ENCODE data around the gene KCNG2. TPM values are rescaled to one million over a fixed set of nuclear protein-coding genes. Genes with fewer than 3 reads are reported as not detected.

The KCNG2 gene
- total RNA-seq, 2 donors from 2014 or later: not detected

DNA sequence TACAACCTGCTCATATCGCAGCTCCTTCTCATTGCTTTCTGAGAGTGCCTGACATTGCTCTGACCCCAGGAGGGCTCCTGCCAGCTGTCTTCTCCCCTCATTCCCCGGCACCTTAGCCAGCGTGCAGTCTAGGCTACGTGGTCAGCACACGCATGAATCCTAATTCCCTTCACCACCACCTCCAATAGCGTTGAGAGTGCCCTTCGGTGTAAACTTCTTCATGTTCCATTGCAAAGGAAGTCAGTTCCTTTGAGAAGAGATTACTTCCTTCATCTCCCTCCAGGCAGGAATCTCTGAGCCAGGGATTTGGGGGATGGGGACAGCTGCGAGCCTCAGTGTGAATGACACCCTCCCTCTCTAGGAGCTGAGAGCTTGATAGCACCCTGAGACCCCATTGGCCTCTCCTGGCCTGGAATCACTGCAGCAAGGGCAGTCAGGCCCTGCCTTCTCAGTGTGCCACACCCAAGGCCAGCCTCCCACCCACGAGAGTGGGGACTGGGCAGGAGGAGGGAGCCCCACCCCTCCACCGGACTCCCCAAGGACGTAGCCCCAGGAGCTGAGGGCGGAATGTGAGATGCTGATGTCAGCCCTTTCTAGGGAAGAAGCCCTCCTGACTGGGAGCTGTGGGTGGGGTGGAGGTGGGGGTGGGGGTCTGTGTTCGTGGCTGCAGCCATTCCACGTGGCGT, 100.3 kb downstream of the KCNG2 start:
- DNase-seq: peak in 1 of 4 donors; percentile 3
- Histone ChIP-seq H3K27ac (no peak overlapping the region), H3K9me3 (peaks cover 0 to 56% (median 0%) of the 10 kb centered on the region in 3 donors), H3K27me3 (no peaks in the 10 kb centered on the region), H3K4me1 (no peaks in the 10 kb centered on the region), H3K4me3 (no peak overlapping the region), H3K36me3 (replicated peaks in 1 of 2; ENCODE audit: insufficient read depth in 1 of 2, low read depth in 2 of 2) (peaks cover 3 to 4% of the 10 kb centered on the region in 2 donors)
- intact Hi-C loops (cut with DNase I): no loop called here
- no peak for ATAC-seq
- TF ChIP-seq, protein P1, sequence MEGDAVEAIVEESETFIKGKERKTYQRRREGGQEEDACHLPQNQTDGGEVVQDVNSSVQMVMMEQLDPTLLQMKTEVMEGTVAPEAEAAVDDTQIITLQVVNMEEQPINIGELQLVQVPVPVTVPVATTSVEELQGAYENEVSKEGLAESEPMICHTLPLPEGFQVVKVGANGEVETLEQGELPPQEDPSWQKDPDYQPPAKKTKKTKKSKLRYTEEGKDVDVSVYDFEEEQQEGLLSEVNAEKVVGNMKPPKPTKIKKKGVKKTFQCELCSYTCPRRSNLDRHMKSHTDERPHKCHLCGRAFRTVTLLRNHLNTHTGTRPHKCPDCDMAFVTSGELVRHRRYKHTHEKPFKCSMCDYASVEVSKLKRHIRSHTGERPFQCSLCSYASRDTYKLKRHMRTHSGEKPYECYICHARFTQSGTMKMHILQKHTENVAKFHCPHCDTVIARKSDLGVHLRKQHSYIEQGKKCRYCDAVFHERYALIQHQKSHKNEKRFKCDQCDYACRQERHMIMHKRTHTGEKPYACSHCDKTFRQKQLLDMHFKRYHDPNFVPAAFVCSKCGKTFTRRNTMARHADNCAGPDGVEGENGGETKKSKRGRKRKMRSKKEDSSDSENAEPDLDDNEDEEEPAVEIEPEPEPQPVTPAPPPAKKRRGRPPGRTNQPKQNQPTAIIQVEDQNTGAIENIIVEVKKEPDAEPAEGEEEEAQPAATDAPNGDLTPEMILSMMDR (IDR thresholded peaks at IDR 0.05): no peak
- TF ChIP-seq POLR2A (IDR thresholded peaks at IDR 0.05): no peak
- 93 to 96% methylated on average over 11 to 15 of the region's 15 CpGs for WGBS, 2 donors

DNA sequence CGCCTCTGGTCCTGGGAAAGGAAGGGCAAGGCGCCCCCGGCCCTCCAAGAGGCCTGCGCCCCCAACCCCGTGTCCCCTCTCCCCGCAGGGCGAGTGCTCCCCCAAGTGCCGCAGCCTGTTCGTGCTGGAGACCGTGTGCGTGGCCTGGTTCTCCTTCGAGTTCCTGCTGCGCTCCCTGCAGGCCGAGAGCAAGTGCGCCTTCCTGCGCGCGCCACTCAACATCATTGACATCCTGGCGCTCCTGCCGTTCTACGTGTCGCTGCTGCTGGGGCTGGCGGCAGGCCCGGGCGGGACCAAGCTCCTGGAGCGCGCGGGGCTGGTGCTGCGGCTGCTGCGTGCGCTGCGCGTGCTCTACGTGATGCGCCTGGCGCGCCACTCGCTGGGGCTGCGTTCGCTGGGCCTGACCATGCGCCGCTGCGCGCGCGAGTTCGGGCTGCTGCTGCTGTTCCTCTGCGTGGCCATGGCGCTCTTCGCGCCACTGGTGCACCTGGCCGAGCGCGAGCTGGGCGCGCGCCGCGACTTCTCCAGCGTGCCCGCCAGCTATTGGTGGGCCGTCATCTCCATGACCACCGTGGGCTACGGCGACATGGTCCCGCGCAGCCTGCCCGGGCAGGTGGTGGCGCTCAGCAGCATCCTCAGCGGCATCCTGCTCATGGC, 101.3 kb downstream of the KCNG2 start:
- Histone ChIP-seq H3K36me3 (replicated peaks in 1 of 2; ENCODE audit: insufficient read depth in 1 of 2, low read depth in 2 of 2) (peaks cover 9 to 11% of the 10 kb centered on the region in 2 donors), H3K4me1 (no peaks in the 10 kb centered on the region), H3K27me3 (no peaks in the 10 kb centered on the region), H3K27ac (no peak overlapping the region), H3K4me3 (no peak overlapping the region), H3K9me3 (peaks cover 0 to 46% (median 0%) of the 10 kb centered on the region in 3 donors)
- DNase-seq (peak in 1 of 4 donors; percentile 4), ATAC-seq (peak; percentile 24)
- WGBS, 2 donors: 60 to 91% methylated on average over 43 to 58 of the region's 70 CpGs
- intact Hi-C loops (cut with DNase I): no loop called here
- TF ChIP-seq, protein P1 (IDR thresholded peaks at IDR 0.05): no peak
- TF ChIP-seq POLR2A (IDR thresholded peaks at IDR 0.05): no peak

DNA sequence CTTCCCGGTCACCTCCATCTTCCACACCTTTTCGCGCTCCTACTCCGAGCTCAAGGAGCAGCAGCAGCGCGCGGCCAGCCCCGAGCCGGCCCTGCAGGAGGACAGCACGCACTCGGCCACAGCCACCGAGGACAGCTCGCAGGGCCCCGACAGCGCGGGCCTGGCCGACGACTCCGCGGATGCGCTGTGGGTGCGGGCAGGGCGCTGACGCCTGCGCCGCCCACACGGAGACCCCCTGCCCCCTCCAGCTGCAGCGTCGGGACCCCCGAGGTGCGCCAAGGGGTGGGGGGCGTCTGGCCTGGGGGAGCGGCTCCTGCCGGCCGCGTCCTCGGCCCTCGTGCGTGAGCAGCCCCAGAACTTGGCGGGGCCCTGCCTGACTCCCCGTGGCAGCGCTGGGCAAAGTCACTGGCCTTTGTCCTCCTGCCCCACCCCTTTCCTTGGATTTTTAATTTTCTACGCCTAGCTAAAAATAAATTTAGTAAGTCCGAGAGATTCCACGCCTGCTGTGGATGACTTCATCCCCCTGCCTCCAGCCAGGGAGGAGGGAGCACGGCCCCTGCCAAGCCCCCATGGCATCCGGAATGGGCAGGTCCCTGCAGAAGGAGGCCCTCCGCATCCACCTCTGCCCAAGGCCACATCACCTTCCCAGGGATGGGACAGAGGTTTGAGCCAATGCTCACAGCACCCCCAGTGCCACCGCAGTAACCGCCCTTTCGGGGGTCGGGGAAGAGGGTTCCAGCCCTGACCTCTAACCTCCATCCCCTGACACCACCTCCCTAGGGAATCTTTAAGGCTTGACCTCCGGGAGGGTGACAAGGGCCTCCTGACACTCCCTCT, 102.1 kb downstream of the KCNG2 start:
- no peak for ATAC-seq
- peak in 1 of 4 donors; percentile 4 for DNase-seq
- H3K27ac ChIP-seq: no peak overlapping the region
- peaks cover 0 to 42% (median 0%) of the 10 kb centered on the region in 3 donors for H3K9me3 ChIP-seq
- 71 to 91% methylated on average over 25 to 40 of the region's 53 CpGs for WGBS, 2 donors
- H3K4me3 ChIP-seq: no peak overlapping the region
- no peaks in the 10 kb centered on the region for H3K4me1 ChIP-seq
- H3K27me3 ChIP-seq: no peaks in the 10 kb centered on the region
- intact Hi-C loops (cut with DNase I): no loop called here
- peaks cover 9 to 11% of the 10 kb centered on the region in 2 donors for H3K36me3 ChIP-seq (replicated peaks in 1 of 2; ENCODE audit: insufficient read depth in 1 of 2, low read depth in 2 of 2)
- no peak for TF ChIP-seq POLR2A (IDR thresholded peaks at IDR 0.05)
- TF ChIP-seq, protein P1 (IDR thresholded peaks at IDR 0.05): no peak

DNA sequence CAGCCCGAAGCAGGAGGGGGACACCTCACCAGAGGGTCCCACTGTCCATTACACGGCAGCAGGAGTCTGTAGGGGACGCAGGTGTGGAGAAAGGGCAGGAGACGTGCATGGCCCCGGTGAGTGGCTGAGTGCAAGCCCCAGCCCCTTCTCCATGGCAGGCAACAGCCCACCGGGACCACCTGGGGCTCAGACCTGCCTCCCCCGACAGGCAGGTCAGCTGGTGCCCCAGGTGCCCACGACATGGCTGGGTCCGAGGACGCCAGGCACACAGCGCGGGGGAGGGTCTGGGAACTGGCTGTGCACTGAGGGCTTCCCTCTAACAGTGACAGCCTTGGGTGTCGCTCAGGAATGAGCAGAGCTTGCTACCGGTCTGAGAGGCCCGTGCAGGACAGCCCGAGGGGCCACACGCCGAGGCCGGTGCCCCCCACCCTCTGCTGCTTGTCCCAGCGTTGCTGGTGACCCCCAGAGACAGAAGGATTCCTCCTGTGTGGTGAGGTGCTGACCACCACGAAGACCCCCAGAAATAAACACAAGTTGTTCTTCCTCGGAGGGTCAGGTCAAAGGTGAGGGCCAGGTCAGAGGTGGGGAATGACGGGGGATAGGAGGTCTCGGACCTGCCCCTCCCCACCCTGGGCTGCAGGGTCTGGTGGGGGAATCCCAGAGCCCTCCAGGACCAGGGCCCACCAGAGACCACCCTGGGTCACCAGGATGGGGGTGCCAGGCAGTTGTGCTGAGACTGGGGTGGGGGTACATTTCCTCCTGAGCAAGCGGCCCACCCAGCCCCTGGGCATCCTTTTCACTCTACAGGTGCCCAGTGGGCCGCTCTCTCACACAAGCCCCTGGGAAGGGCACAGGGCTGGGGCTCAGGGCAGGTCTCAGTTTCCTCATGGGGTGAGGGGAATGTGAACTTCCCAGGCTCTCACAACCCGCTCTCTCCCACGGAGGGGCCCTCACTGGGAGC, 103.2 kb downstream of the KCNG2 start:
- Histone ChIP-seq H3K4me3 (no peak overlapping the region), H3K4me1 (no peaks in the 10 kb centered on the region), H3K9me3 (peaks cover 0 to 35% (median 0%) of the 10 kb centered on the region in 3 donors), H3K27me3 (no peaks in the 10 kb centered on the region), H3K36me3 (replicated peaks in 1 of 2; ENCODE audit: insufficient read depth in 1 of 2, low read depth in 2 of 2) (peaks cover 9 to 11% of the 10 kb centered on the region in 2 donors), H3K27ac (no peak overlapping the region)
- no peak for ATAC-seq
- TF ChIP-seq, protein P1 (IDR thresholded peaks at IDR 0.05): no peak
- TF ChIP-seq POLR2A (IDR thresholded peaks at IDR 0.05): no peak
- WGBS, 2 donors: 91 to 92% methylated on average over 15 to 27 of the region's 28 CpGs
- intact Hi-C loops (cut with DNase I): no loop called here
- peak in 1 of 4 donors; percentile 4 for DNase-seq

Measured in body of pancreas (tissue), 4 donors.